ENCODE measurements around the gene GSDMA.

DNA sequence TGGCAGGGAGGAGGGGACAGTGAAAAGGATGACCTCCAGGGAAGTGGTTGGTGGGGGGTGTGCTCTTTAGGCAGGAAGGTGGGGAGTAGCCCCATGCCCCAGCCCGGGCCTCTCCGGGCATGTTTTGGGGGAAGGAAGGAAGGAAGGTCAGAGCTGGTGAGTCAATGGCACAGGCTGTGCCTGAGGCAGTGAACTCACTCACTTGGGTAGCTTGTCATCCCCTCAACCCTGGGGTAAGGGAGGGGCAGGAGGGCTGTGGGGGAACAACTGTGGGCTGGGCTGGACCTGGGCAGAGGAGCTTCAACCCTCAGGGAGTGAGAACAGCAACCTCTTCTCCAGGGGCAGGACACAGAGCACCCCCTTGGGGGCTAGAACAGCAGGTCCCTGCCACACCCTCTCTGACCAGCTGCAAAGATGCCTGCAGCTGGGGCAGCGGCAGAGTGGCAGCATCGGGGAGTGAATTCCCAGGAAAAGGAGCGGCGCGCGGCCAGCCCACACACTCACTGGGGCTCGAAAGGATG lies 58.7 kb downstream of the GSDMA start:
- TF ChIP-seq CTCF (IDR thresholded peaks at IDR 0.05) (no peak), POLR2AphosphoS5 (IDR thresholded peaks at IDR 0.05) (no peak)

All from suprapubic skin (tissue), 3 donors.